Neural cell (in vitro differentiated cells): Measurements from ENCODE around the gene CNOT9. TPM values are rescaled to one million over a fixed set of nuclear protein-coding genes. Genes with fewer than 3 reads are reported as not detected.

Experiments
- H2AFZ ChIP-seq: fragments of 200-600, 300-800 bp; sonication (generic), shearing (Covaris generic); 2 replicates; pipeline ENCODE4 v1.6.0; 2014; ENCODE audit warnings: low read depth, mild to moderate bottlenecking, antibody characterized with exemption, low read length, moderate library complexity
- H3F3A ChIP-seq: fragments of 200-600 bp; shearing (Covaris generic); 2 replicates; pipeline ENCODE4 v1.6.1; 2016; ENCODE audit warnings: mild to moderate bottlenecking, moderate library complexity, mixed read lengths, antibody characterized with exemption, low read length; ENCODE audit not compliant: insufficient read depth, poor library complexity, severe bottlenecking
- H3K27ac ChIP-seq: fragments of 200-600, 300-800 bp; sonication (generic), shearing (Covaris generic); 2 replicates; pipeline ENCODE4 v1.5.1; 2014; ENCODE audit warnings: mild to moderate bottlenecking, low read length, moderate library complexity
- H3K27me3 ChIP-seq: fragments of 300-800, 200-600 bp; sonication (generic), shearing (Covaris generic); 2 replicates; pipeline ENCODE4 v1.6.0; 2014; ENCODE audit warnings: mild to moderate bottlenecking, low read depth, low read length, moderate library complexity; ENCODE audit not compliant: insufficient read depth
- H3K36me3 ChIP-seq: fragments of 300-800, 200-600 bp; sonication (generic), shearing (Covaris generic); 2 replicates; pipeline ENCODE4 v1.5.1; 2014; ENCODE audit warnings: mild to moderate bottlenecking, antibody characterized with exemption, low read length, moderate library complexity; ENCODE audit not compliant: insufficient read depth
- H3K4me2 ChIP-seq: fragments of 300-800, 200-600 bp; sonication (generic), shearing (Covaris generic); 2 replicates; pipeline ENCODE4 v1.6.0; 2014; ENCODE audit warnings: mild to moderate bottlenecking, low read length
- H3K4me3 ChIP-seq: fragments of 300-800, 200-600 bp; sonication (generic), shearing (Covaris generic); 2 replicates; pipeline ENCODE4 v1.5.1; 2014; ENCODE audit warnings: mild to moderate bottlenecking, low read length, moderate library complexity
- H3K79me2 ChIP-seq: fragments of 200-600 bp; shearing (Covaris generic); replicated peaks from 2 replicates; pipeline ENCODE4 v1.6.0; 2014; ENCODE audit warnings: mild to moderate bottlenecking, low read length, moderate library complexity; ENCODE audit not compliant: insufficient read depth
- H3K9ac ChIP-seq: fragments of 300-800, 200-600 bp; sonication (generic), shearing (Covaris generic); 2 replicates; pipeline ENCODE4 v1.6.1; 2016; ENCODE audit warnings: mild to moderate bottlenecking, low read length, mixed read lengths
- H3K9me2 ChIP-seq: fragments of 200-600 bp; shearing (Covaris generic); 2 replicates; pipeline ENCODE4 v1.6.1; 2016; ENCODE audit warnings: mild to moderate bottlenecking, low read length, mixed read lengths; ENCODE audit not compliant: insufficient read depth
- H3K9me3 ChIP-seq: fragments of 200-600, 300-800 bp; sonication (generic), shearing (Covaris generic); 2 replicates; pipeline ENCODE4 v1.6.1; 2016; ENCODE audit warnings: mild to moderate bottlenecking, mixed run types, low read length, moderate library complexity, mixed read lengths
- H4K20me1 ChIP-seq: fragments of 200-600 bp; shearing (Covaris generic); 2 replicates; pipeline ENCODE4 v1.6.1; 2016; ENCODE audit warnings: mild to moderate bottlenecking, mixed run types; ENCODE audit not compliant: insufficient read depth
- POLR2AphosphoS5 ChIP-seq: IDR thresholded peaks from 2 replicates; pipeline ENCODE4 v1.6.1; 2012
- RAD21 ChIP-seq: fragments of 450-650 bp; conservative IDR thresholded peaks from 2 replicates; pipeline ENCODE4 v1.6.1; 2014; ENCODE audit warnings: antibody characterized with exemption, mild to moderate bottlenecking, moderate library complexity
- polyA plus RNA-seq: library from polyadenylated mRNA; depleted of rRNA; stranded (reverse); fragments of >200 nt; gene quantifications from 2 replicates; pipeline ENCODE4 v1.2.3, GENCODE V29; 2014
- small RNA-seq, 3 experiments: library from RNA; depleted of rRNA; stranded (forward); fragments of <200 nt; gene quantifications; one replicate each; pipeline ENCODE3, GENCODE V24; 2012

CNOT9 gene
- polyA plus RNA-seq, 1 donor from 2014 or later, result 72.1 TPM

- Histone ChIP-seq H3K27ac (no peak overlapping the region), H3K9me3 (no peaks in the 10 kb centered on the region), H3K9ac (no peak overlapping the region), H3K36me3 (peaks cover 19% of the 10 kb centered on the region), H3K27me3 (no peaks in the 10 kb centered on the region), H3K9me2 (no peaks in the 10 kb centered on the region), H3K79me2 (no peaks in the 10 kb centered on the region), H2AFZ (no peak overlapping the region), H3F3A (no peaks in the 10 kb centered on the region), H3K4me3 (no peak overlapping the region), H3K4me2 (no peak overlapping the region), H4K20me1 (no peaks in the 10 kb centered on the region)
- TF ChIP-seq RAD21 (no peak), POLR2AphosphoS5 (no peak)
These were observed 76.5 kb downstream of the CNOT9 start for GRCh38 chr2:218645126-218645525.

Small RNA genes lying within 50 kb of the gene (small RNA-seq; reads per million reads assigned to genes)
- gene RNU6-136P, result 0 reads per million in 3 experiments

Other genes with a start within 250 kb of the CNOT9 start
- gene CATIP, start 212.0 kb upstream of the CNOT9 start, polyA plus RNA-seq, result not detected in 2 replicates
- 0.04 TPM in 1 of 2 replicates, not detected in the other for gene SLC11A1, start 186.6 kb upstream of the CNOT9 start, polyA plus RNA-seq
- 0.97 and 1.3 TPM in 2 replicates for gene CTDSP1, start 169.0 kb upstream of the CNOT9 start, polyA plus RNA-seq
- 0.06 TPM in 1 of 2 replicates, not detected in the other for gene VIL1, start 149.7 kb upstream of the CNOT9 start, polyA plus RNA-seq
- 16.5 and 20.2 TPM in 2 replicates for gene USP37, start 488 bp upstream of the CNOT9 start, polyA plus RNA-seq
- 4.9 and 9.3 TPM in 2 replicates for gene PLCD4, start 39.1 kb downstream of the CNOT9 start, polyA plus RNA-seq
- 4.8 and 6.4 TPM in 2 replicates for gene ZNF142, start 90.8 kb downstream of the CNOT9 start, polyA plus RNA-seq
- 75.8 and 98.0 TPM in 2 replicates for gene BCS1L, start 90.8 kb downstream of the CNOT9 start, polyA plus RNA-seq
- 86.0 and 107 TPM in 2 replicates for gene RNF25, start 103.2 kb downstream of the CNOT9 start, polyA plus RNA-seq
- gene STK36, start 103.2 kb downstream of the CNOT9 start, polyA plus RNA-seq, result 61.5 and 69.7 TPM in 2 replicates
- 5.3 and 12.7 TPM in 2 replicates for gene TTLL4, start 142.0 kb downstream of the CNOT9 start, polyA plus RNA-seq
- 0.90 TPM in 1 of 2 replicates, not detected in the other for gene CYP27A1, start 213.3 kb downstream of the CNOT9 start, polyA plus RNA-seq